22Rv1 (cell line): Measurements from ENCODE around the gene SNORC.

Source experiments
- ZFX ChIP-seq: fragments of 450-650 bp; IDR thresholded peaks from 2 replicates; pipeline ENCODE4 v1.6.1; 2017; ENCODE audit warnings: antibody characterized with exemption, borderline replicate concordance
- TF ChIP-seq, protein P1 (sequence below): fragments of 450-650 bp; IDR thresholded peaks from 2 replicates; pipeline ENCODE4 v1.5.1; 2017; ENCODE audit warnings: mild to moderate bottlenecking

DNA sequence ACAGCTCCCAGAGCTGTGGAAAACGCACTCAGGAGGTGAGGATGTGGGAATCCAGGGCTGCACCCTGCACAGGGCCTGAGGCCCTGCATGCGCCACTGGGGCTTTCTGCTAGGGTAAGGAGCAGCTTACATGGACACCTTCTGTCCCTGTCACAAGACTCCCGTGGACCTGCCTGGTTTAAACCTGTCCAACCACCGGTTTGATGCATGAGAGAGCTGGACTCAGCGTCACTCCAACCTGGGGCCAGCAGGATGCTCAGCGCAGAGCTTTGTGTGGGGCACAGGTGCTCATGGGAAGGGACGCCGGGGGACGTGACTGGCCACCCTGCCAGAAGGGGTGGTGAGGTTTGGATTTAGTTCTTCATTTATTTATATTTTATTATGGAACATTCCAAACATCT lies 24.2 kb downstream of the SNORC start:
- TF ChIP-seq, protein P1, sequence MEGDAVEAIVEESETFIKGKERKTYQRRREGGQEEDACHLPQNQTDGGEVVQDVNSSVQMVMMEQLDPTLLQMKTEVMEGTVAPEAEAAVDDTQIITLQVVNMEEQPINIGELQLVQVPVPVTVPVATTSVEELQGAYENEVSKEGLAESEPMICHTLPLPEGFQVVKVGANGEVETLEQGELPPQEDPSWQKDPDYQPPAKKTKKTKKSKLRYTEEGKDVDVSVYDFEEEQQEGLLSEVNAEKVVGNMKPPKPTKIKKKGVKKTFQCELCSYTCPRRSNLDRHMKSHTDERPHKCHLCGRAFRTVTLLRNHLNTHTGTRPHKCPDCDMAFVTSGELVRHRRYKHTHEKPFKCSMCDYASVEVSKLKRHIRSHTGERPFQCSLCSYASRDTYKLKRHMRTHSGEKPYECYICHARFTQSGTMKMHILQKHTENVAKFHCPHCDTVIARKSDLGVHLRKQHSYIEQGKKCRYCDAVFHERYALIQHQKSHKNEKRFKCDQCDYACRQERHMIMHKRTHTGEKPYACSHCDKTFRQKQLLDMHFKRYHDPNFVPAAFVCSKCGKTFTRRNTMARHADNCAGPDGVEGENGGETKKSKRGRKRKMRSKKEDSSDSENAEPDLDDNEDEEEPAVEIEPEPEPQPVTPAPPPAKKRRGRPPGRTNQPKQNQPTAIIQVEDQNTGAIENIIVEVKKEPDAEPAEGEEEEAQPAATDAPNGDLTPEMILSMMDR, result no peak
- TF ChIP-seq ZFX, result no peak
